Muscle of back (tissue), 11 donors: Measurements from ENCODE around the gene SULT1A1. TPM values are rescaled to one million over a fixed set of nuclear protein-coding genes. Genes with fewer than 3 reads are reported as not detected.
"Not testable (repeated sequence)": the region's sequence is repeated elsewhere in the genome, so short reads cannot be mapped to it uniquely, and the experiment has no call there.

Experiments
- DNase-seq, 3 donors: peaks; one replicate each; pipeline versions ENCODE4 v3.0.0 to v3.0.0-alpha.2; 2013
- polyA plus RNA-seq, 10 donors: library from polyadenylated mRNA; unstranded; fragments of 120-200 nt; gene quantifications; one replicate each; pipeline ENCODE4 v1.2.1, GENCODE V29; 2013; ENCODE audit not compliant: insufficient read length in 10 of 10

Gene SULT1A1
- polyA plus RNA-seq, 10 donors = 4.2 to 20.0 (median 10.6) TPM

DNA sequence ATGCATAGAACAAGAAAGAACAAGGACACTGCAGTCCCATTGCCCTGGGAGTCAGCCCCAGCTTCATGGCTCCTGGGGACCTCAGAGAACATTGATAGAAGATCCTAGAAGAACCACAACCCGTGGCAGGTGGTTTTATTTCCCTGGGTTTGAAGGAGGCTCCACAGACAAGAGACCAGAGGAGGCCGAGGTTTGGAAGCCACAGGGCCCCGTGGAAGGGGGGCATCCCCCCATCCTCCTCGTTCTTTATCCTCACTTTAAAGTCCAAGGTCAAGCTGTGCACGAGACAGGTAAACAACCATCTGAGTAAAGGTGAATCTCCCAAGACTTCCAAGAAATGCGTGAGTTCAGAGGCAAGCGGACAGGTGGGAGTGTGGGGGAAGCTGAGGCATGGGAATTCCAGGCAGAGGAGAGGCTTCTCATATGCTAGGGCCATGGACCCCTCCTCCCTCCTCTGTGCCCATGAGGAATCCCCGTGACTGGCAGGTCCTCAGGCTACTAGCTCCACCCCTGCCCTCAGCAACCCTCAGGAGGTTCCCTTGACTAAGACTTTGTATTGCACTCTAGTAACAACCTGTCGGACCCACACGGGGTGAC is 849 bp upstream of the SULT1A1 start:
- no peak for DNase-seq

DNA sequence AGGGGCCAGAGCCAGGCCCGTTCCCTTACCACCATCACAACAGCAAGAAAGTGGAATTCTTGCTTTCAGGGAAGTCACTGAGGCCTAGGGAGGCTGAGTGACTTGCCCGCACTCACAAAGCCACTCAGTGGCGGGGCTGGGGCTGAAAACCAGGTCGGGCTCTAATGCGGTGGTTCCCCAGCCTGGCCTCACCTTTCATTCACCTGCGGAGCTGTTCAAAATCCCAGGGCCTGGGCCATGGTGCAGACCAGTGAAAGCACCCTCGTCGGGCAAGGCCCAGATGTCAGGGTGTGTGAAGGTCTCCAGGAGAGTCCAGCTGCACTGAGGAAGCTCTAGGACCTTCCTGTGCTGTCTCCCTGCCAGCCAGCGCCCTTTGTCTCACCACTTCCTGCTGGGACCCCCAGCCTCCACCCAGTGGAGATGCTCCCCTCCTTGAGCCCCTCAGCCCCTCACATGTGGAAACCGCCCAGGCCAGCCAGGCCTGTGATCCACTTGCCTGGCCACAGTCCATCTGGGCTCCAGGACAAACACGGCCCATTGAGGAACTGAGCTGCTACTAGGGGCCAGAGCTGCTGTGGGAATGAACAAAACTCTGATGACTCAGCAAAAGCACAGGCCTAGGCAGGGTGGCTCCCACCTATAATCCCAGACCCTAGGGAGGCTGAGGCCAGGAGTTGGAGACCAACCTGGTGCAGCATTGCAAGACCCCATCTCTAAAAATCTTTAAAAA is 812 bp downstream of the SULT1A1 start:
- DNase-seq = peak in 1 of 3 donors; percentile 40

DNA sequence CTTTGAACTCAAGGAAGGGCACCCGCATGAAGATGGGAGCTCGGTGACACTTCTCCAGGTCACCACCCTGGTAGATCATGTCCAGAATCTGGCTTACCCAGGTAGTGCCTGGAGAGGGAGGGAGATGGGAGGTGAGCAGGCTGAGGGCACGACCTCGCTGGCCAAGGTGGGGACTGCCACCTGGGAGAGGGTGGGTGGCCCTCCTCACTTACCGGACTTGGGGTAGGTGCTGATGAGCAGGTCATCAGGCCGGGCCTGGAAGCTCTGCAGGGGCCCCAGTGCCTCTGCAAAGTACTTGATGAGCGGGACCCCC is 1.4 kb downstream of the SULT1A1 start:
- DNase-seq = not testable (repeated sequence)

DNA sequence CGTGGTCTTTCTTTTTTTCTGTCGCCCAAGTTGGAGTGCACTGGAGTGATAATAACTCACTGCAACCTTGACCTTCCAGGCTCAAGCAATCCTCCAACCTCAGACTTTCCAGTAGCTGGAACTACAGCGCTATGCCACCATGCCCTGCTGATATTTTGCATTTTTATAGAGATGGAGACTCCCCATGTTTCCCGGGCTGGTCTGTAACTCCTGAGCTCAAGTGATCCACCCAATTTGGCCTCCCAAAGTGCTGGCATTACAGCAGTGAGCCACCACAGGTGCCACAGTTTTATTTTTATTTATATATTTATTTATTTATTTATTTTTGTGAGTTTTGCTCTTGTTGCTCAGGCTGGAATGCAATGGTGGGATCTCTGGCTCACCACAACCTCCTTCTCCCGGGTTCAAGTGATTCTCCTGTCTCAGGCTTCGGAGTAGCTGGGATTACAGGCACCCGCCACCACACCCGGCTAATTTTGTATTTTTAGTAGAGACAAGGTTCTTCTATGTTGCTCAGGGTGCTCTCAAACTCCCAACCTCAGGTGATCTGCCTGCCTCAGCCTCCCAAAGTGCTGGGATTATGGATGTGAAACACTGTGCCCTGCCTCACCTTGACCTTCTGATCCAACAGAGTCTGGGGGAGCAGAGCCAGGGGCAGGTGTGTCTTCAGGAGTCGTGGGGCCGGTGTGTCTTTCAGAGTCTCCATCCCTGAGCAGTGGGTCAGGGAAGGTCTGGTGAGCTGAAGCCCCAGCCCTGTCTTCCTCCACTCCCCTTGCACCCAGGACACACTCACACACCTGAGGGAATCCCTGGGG is 2.0 kb downstream of the SULT1A1 start:
- DNase-seq = not testable (repeated sequence)

DNA sequence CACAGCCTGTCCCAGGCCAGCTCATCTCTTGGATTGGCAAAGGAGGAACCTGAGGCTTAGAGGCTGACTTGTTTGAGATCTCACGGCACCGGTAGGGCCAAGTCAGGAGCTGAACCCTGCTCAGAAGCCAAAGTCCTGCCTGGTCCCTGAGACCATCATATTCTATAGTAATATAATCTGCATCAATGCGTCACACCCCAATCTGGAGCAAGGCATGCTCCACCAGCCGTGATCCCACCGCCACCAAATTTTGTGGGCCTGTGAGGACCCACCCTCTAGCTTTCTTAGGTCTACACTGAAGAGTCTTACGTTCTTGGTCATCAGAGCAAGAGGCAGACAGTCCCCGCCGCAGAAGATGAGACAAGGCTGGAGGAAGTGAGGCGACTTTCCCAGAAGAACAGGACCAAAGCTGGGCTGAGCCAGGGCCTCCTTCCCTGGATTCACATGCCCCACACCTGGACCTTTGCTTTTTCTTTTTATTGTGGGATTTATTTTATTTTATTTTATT is 2.7 kb downstream of the SULT1A1 start:
- no peak for DNase-seq

DNA sequence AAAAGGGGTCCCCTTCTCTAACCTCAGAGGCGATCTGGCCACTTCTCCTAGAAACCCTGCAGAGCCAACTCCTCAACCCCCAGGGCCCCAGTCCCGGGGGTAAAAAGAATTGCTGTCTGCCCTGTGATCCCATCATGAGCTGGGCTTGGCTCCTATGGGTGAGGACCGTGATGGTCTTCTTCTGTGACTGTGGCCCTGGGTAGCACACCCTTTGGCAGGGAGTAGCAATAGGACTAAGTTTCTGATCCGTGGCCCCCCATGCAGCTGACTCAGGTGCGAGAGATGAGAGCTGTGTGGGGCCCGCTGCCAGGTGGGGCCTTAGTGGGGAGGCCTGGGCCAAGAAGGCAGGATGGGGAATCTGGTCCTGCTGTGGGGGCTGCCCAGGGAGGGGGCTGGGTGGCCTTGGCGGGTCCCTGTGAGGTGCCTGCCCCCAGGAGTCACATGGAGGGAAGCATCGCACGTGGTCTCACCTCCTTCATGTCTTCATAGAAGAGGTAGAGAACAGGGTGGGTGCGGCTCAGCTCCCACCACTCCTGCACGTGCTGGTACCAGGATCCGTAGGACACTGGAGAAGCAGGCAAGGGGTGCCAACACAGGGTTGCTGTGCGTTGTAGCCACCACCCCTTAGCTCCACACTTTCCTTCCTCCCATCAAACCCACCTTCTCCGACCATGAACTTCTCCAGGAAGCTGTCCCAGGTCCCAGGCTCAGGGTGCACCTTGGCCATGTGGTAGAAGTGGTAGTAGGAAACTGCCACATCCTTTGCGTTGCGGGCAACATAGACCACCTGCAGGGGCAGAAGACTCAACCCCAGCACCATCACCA is 3.3 kb downstream of the SULT1A1 start:
- no peak for DNase-seq

DNA sequence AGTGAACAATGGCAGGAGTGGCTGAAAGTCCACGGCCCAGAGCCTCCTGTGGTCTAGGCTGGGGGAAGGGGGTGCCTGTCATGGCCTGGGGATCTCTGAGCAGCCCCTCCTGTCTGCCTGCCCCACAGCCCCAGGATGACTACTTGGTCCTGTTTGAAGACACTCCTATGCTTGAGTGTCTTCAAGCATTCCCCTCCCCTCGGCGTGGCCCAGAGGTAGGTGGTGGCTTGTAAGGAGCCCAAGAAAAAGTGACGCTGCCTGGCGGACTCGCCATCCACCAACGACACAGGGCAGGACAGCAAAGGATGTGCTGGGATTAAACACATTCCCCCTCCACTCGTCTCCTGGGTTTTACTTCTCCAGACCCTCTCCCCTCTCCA is 5.7 kb downstream of the SULT1A1 start:
- no peak for DNase-seq

DNA sequence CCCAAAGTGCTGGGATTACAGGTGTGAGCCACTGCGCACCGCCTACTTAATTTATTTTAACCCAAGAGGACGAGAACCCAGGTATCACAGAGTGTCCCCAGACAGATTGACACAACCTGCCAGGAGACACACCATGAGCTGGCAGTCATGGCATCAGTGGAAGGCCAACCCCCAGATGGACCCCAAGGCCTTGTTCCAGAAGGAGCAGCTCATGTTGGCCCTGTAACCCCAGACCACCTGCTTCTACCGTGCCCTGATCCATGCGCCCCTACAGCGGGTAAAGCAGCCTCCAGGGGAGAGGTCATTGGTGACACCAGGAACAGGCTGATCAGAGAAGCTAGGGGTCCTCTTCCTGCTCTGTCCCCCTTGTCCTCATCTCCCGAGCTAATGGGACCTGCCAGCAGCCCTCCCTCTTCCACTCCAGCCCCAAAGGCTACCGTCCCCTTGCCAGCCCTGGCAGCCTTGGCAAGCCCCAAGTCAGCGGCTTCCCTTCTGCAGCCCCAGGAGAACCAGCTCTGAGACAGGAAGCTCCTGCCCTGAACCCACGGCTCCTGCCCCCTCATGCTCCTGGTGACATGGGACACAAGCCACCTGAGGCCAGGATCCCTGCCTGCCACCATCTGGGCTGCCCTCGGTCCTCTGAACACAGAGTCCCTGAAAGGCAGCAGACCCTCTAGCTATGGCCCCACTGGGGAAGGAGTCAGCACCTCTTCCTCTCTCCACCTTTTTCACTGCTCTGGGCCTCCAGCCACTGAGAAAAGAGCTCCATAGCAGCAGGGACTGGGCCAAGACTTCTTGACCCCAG is 6.3 kb downstream of the SULT1A1 start:
- DNase-seq = no peak

DNA sequence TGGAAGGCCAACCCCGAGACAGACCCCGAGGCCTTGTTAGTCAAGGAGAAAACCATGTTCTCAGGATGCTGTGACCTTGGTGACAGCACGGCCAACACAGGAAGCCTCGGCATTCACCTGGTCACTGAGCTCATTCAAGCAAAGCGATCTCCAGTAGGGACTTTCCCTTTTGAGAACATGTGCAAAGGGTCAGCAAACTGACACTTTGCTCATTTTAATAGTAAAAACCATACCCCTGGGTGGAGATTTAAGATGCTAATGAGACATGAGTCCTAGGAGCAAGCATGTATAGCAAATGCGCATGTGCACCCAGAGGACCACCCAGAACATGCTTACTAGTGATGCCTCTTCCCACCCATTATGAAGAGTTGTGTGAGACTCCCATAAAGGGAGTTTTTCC is 7.3 kb downstream of the SULT1A1 start:
- DNase-seq = no peak

DNA sequence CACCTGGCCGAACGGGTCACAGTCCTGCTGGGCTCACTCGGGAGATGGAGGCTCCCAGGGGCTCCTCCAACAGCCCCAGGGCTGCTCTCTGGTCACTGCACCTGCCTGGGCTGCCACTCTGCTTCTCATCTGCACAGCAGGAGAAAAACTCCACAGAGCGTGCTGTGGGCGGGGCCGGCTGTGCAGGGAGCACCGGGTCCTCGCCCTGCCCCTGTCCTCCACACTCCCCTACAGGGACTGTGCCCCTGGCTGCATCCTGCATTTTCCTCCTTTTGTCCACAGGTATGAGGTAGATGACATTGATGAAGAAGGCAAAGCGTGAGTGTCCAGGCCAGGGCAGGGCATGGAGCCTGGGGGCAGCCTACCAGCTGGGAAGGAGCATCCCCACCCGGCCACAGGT is 7.8 kb downstream of the SULT1A1 start:
- DNase-seq = not testable (repeated sequence)

DNA sequence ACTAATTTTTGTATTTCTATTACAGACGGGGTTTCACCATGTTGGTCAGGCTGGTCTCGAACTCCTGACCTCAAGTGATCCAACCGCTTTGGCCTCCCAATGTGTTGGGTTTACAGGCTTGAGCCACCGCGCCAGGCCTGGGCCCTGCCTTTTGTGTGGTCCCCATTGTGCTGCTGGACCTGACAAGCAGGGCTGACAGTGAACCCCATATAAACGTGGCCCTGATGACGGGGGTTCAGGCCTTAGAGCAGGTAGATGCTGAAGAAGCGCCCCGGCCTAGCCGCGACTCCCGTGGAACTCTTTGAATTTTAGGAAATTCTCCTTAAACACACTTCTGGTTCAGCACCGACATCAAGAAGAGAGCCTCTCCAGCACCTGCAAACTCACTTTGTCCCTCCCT is 8.3 kb downstream of the SULT1A1 start:
- DNase-seq = not testable (repeated sequence)

DNA sequence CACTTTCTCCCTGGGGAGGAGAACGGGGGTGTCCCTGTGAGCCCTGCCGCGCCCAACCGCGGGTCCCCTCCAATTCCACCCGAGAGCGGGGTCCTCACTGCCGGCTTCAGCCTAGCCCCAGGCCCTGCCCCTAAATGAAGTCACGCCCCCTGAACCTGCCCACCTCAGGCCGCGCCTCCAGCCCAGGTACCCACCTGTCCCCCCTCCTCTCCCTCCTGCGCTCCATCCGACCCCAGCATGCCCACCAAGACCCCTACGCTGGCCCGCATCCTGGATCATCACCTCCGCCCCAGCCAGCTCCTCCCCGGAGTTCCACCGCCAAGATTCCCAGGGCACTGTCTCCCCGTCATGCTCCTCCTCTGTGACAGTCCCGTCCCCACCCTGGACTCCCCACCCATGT is 8.9 kb downstream of the SULT1A1 start:
- not testable (repeated sequence) for DNase-seq

DNA sequence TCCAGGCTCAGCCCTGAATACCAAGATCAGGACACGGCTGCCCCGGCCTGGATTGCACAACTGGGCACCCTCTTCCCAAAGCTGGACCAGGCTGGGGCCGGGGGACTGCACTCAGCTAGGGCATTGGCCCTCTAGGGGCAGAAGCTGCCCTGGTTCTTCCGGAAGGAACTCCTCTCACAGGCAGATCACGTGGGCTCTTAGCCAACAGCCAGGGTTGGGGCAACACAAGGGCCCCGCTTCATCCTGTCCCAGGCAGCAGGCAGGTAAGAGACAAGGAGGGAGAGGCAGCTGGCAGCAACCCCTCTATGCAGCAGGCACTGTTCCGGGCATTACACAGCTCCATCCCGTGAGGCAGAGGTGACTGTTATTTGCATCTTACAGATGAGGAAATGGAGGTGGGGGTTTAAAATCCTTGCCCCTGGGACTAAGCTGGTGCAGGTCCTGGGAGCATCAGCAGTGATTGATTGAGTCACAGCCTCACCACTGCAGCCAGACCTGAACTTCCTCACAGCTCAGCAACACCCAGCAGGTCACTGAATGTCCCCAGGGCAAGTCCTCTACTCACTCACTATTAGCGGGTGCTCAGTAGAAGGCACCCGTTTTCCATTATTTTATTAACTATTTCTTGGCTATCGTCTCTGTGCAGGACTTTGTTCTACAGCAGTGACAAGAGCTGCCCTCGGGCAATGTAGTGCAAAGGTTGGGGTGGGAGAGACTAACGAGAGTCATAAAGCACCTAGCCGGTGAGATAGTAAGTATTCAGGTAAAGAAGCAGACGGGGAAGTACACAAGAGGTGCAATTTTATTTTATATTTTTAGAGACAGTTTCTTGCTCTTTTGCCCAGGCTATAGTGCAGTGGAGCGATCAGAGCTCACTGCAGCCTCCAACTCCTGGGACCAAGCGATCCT is 10.2 kb downstream of the SULT1A1 start:
- DNase-seq = not testable (repeated sequence)

DNA sequence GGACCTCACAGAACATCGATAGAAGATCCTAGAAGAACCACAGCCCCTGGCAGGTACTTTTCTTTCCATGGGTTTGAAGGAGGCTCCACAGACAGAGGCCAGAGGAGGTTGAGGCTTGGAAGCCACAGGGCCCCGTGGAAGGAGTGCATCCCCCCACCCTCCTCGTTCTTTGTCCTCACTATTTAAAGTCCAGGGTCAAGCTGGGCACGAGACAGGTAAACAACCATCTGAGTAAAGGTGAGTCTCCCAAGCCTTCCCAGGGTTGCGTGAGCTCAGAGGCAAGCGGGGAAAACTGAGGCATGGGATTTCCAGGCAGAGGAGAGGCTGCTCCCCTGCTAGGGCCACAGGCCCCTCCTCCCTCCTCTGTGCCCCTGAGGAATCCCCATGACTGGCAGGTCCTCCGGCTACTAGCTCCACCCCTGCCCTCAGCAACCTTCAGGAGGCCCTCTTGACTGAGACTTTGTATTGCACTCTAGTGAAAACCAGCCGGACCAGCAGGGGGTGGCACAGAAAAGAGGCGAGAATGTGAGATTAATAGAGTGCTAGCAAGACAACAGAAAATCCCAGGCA is 12.1 kb downstream of the SULT1A1 start:
- no peak for DNase-seq

DNA sequence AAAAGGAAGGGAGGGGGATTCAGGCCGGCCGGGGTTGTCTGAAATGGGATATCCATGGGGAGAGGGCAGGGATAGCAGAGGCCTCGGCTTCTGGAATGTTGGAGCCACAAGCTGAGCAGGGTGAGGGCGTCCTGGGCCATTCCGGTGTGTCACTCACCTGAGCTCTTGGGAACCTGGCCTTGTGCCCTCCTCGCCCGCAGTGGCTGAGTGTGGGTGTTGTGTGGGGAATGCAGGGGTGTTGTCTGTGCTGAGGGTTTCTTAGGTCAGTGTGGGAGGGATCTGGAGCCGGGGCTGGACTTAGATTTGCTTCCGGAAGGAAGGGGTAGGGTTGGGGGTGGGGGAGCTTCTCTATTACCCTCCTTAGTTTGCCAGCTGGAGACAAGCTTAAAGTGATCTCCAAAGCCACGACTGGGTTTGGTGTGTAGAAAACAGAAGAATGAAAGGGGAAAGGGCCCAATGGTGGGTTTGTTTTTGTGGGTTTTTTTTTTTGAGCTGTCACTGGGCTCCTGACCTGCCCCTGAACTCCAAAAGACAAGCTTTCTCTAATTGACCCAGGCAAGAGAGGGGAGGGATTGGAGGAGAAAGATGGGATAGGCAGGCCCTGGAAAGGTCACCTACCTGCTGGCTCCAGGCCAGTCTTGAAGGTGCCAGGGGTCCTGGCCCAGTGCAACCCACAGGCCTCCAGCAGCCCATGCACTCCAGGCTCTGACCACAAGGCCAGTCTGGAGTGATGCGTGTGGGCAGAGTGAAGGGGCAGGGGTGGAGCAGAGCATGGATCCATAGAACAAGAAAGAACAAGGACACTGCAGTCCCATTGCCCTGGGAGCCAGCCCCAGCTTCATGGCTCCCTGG is 12.8 kb downstream of the SULT1A1 start, which contains the start of gene SULT1A2:
TSS of gene SULT1A2 (minus strand) at position 211 of the 852 bp plus-strand sequence. CDS start 1,120 bp downstream, outside the sequence.
- no peak for DNase-seq

DNA sequence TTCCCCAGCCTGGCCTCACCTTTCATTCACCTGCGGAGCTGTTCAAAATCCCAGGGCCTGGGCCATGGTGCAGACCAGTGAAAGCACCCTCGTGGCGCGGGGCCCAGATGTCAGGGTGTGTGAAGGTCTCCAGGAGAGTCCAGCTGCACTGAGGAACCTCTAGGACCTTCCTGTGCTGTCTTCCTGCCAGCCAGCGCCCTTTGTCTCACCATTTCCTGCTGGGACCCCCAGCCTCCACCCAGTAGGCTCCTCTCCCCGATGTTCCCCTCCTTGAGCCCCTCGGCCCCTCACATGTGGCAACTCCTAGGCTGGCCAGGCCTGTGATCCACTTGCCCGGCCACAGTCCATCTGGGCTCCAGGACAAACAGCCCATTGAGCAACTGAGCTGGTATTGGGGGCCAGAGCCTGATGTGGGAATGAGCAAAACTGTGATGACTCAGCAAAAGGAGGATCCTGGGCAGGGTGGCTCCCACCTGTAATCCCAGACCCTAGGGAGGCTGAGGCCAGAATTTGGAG is 13.7 kb downstream of the SULT1A1 start:
- no peak for DNase-seq

DNA sequence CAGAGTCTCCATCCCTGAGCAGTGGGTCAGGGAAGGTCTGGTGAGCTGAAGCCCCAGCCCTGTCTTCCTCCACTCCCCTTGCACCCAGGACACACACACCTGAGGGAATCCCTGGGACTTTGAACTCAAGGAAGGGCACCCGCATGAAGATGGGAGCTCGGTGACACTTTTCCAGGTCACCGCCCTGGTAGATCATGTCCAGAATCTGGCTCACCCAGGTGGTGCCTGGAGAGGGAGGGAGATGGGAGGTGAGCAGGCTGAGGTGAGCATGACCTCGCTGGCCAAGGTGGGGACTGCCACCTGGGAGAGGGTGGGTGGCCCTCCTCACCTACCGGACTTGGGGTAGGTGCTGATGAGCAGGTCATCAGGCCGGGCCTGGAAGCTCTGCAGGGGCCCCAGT is 14.4 kb downstream of the SULT1A1 start:
- DNase-seq = not testable (repeated sequence)

DNA sequence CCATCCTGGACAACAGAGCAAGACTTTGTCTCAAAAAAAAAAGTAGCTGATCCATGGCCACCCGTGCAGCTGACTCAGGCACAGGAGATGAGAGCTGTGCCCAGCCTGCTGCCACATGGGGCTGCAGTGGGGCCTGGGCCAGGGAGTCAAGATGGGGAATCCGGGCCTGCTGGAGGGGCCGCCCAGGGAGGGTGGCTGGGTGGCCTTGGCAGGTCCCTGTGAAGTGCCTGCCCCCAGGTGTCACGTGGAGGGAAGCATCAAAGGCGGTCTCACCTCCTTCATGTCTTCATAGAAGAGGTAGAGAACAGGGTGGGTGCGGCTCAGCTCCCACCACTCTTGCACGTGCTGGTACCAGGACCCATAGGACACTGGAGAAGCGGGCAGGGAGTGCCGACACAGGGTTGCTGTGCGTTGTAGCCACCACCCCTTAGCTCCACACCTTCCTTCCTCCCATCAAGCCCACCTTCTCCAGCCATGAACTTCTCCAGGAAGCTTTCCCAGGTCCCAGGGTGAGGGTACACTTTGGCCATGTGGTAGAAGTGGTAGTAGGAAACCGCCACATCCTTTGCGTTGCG is 16.8 kb downstream of the SULT1A1 start:
- no peak for DNase-seq
